A549 (cell line): Measurements from ENCODE around the gene HSD11B2. TPM values are rescaled to one million over a fixed set of nuclear protein-coding genes. Genes with fewer than 3 reads are reported as not detected.
A peak's percentile ranks its signal among the peaks of the same experiment; 100 is the strongest.

ENCODE experiments used
- ATAC-seq, 2 experiments: fragments of 200-7000 bp in 1 of 2; fragments of >200 bp in 1 of 2; cut with Nextera tagmentation in 1 of 2; cut with Tn5 transposase in 1 of 2; 3 replicates each; pipeline versions ENCODE4 v1.8.0 to v1.9.1; 2018 to 2020; ENCODE audit warnings: mild to moderate bottlenecking in 1 of 2, moderate library complexity in 1 of 2
- CTCF ChIA-PET: fragments of 300-600 bp; sonication (Branson Sonifier 250); formaldehyde crosslinking; extraction: SDS; loops from one replicate; lab custom pipeline; 2021; ENCODE audit warnings: antibody characterized with exemption, inconsistent platforms; lab: Yijun Ruan, JAX
- POLR2A ChIA-PET: fragments of 350-600 bp; formaldehyde crosslinking; extraction: SDS; loops from one replicate; lab custom pipeline; 2021; ENCODE audit warnings: antibody characterized with exemption, inconsistent platforms; lab: Yijun Ruan, JAX
- DNase-seq, 2 experiments: peaks; one replicate each; pipeline versions ENCODE4 v3.0.0 to v3.0.0-alpha.2; 2011 to 2016; ENCODE audit warnings: low read depth in 1 of 2, low spot score in 1 of 2
- FAIRE-seq: peaks from 2 replicates; lab custom pipeline; 2011; peaks lifted over from hg19 to GRCh38; lab: Jason Lieb, UNC
- H3K27ac ChIP-seq, 2 experiments: fragments of >200 bp; sonication (Bioruptor Twin); formaldehyde crosslinking; 3 replicates each; pipeline ENCODE4 v1.5.1; 2016 to 2017
- H3K4me1 ChIP-seq: fragments of >200 bp; sonication (Bioruptor Twin); formaldehyde crosslinking; 3 replicates; pipeline ENCODE4 v1.6.1; 2016
- H3K4me2 ChIP-seq: fragments of >200 bp; sonication (Bioruptor Twin); formaldehyde crosslinking; 3 replicates; pipeline ENCODE4 v1.6.1; 2016
- H3K4me3 ChIP-seq: fragments of >200 bp; sonication (Bioruptor Twin); formaldehyde crosslinking; 3 replicates; pipeline ENCODE4 v1.5.1; 2016
- H3K9me3 ChIP-seq: fragments of >200 bp; sonication (Bioruptor Twin); formaldehyde crosslinking; 3 replicates; pipeline ENCODE4 v1.6.1; 2016
- CHD2 ChIP-seq: fragments of 150-350 bp; IDR thresholded peaks from 2 replicates; pipeline ENCODE4 v1.6.1; 2014; ENCODE audit warnings: low read length; ENCODE audit not compliant: partially characterized antibody
- CHD4 ChIP-seq: fragments of 200-600 bp; sonication (generic); IDR thresholded peaks from 2 replicates; pipeline ENCODE4 v1.6.1; 2016; ENCODE audit warnings: antibody characterized with exemption, mild to moderate bottlenecking, borderline replicate concordance
- HDAC2 ChIP-seq: fragments of 200-600 bp; sonication (generic); IDR thresholded peaks from 2 replicates; pipeline ENCODE4 v1.6.1; 2016
- HOXA7 ChIP-seq: fragments of 250-450 bp; sonication (Bioruptor Pico); IDR thresholded peaks from 2 replicates; pipeline ENCODE4 v1.5.0; 2020; ENCODE audit warnings: mild to moderate bottlenecking, moderate library complexity
- HOXB13 ChIP-seq: fragments of 250-450 bp; sonication (Bioruptor Pico); IDR thresholded peaks from 2 replicates; pipeline ENCODE4 v1.5.0; 2020; ENCODE audit warnings: low read depth, mild to moderate bottlenecking, moderate library complexity
- HOXB5 ChIP-seq: fragments of 250-450 bp; sonication (Bioruptor Pico); IDR thresholded peaks from 2 replicates; pipeline ENCODE4 v1.5.0; 2020; ENCODE audit warnings: mild to moderate bottlenecking, moderate library complexity
- KDM1A ChIP-seq: fragments of 200-600 bp; sonication (generic); IDR thresholded peaks from 2 replicates; pipeline ENCODE4 v1.6.1; 2016; ENCODE audit warnings: low read depth, mild to moderate bottlenecking
- KDM5A ChIP-seq: fragments of 200-600 bp; sonication (generic); IDR thresholded peaks from 2 replicates; pipeline ENCODE4 v1.6.1; 2016; ENCODE audit warnings: antibody characterized with exemption, mild to moderate bottlenecking
- MAZ ChIP-seq: fragments of 150-350 bp; IDR thresholded peaks from 2 replicates; pipeline ENCODE4 v1.6.1; 2014; ENCODE audit warnings: antibody characterized with exemption, low read depth, low read length, borderline replicate concordance
- MYC ChIP-seq: IDR thresholded peaks from 2 replicates; pipeline ENCODE4 v1.6.1; 2012; ENCODE audit warnings: mild to moderate bottlenecking, inconsistent platforms, low read length, improper control_type of control experiment, borderline replicate concordance
- POLR2A ChIP-seq: IDR thresholded peaks from 2 replicates; pipeline ENCODE4 v1.6.1; 2012; ENCODE audit warnings: mild to moderate bottlenecking, low read length
- POLR2AphosphoS2 ChIP-seq: conservative IDR thresholded peaks from 2 replicates; pipeline ENCODE4 v1.6.1; 2012; ENCODE audit warnings: low read length, improper control_type of control experiment, inconsistent platforms
- RAD21 ChIP-seq, 2 experiments: fragments of >200 bp in 1 of 2; sonication (Bioruptor Twin) in 1 of 2; formaldehyde crosslinking in 1 of 2; IDR thresholded peaks in 1 of 2; conservative IDR thresholded peaks in 1 of 2; 2 replicates in 1 of 2; 3 replicates in 1 of 2; pipeline ENCODE4 v1.6.1; 2012 to 2018; ENCODE audit warnings: inconsistent platforms in 1 of 2
- RARB ChIP-seq: fragments of 250-450 bp; sonication (Bioruptor Pico); IDR thresholded peaks from 2 replicates; pipeline ENCODE4 v1.8.0; 2021; ENCODE audit warnings: mild to moderate bottlenecking, moderate library complexity
- SMC3 ChIP-seq: fragments of >200 bp; sonication (Bioruptor Twin); formaldehyde crosslinking; IDR thresholded peaks from 3 replicates; pipeline ENCODE4 v1.6.1; 2018; ENCODE audit warnings: inconsistent platforms
- TFCP2L1 ChIP-seq: fragments of 250-450 bp; sonication (Bioruptor Pico); IDR thresholded peaks from 2 replicates; pipeline ENCODE4 v1.5.0; 2021; ENCODE audit warnings: mild to moderate bottlenecking
- TP53 ChIP-seq: fragments of 250-450 bp; sonication (Bioruptor Pico); IDR thresholded peaks from 2 replicates; pipeline ENCODE4 v1.5.0; 2021; ENCODE audit warnings: mild to moderate bottlenecking, moderate library complexity
- ZNF302 ChIP-seq: fragments of 250-450 bp; sonication (Bioruptor Pico); IDR thresholded peaks from 2 replicates; pipeline ENCODE4 v1.9.0; 2021; ENCODE audit warnings: inconsistent platforms, mild to moderate bottlenecking, moderate library complexity
- ZSCAN20 ChIP-seq: fragments of 250-450 bp; sonication (Bioruptor Pico); IDR thresholded peaks from 2 replicates; pipeline ENCODE4 v1.8.0; 2022; ENCODE audit warnings: mild to moderate bottlenecking, moderate library complexity
- WGBS: methylation state at CpG from one replicate; pipeline ENCODE4 v1.1.6; 2017; ENCODE audit errors: missing lambda C conversion rate; 5-methylcytosine and 5-hydroxymethylcytosine counted together
- polyA plus RNA-seq, 4 experiments: library from polyadenylated mRNA; depleted of rRNA in 3 of 4; stranded (reverse); fragments of >200 nt; fragmentation: RNase III in 1 of 4; extraction: RNeasy Plus Mini Kit Qiagen cat#74134 plus additional on column Dnase treatment in 1 of 4; gene quantifications; 2 replicates in 3 of 4; 3 replicates in 1 of 4; pipeline ENCODE4 v1.2.3, GENCODE V29; 2011 to 2017
- TF ChIP-seq, protein P1 (sequence below): IDR thresholded peaks from 2 replicates; pipeline ENCODE4 v1.6.1; 2012
- TF ChIP-seq, protein P2 (sequence below): fragments of 250-450 bp; sonication (Bioruptor Pico); IDR thresholded peaks from 2 replicates; pipeline ENCODE4 v1.5.0; 2021; ENCODE audit warnings: mild to moderate bottlenecking, moderate library complexity, borderline replicate concordance
- TF ChIP-seq, protein P3 (sequence below): fragments of 450-650 bp; IDR thresholded peaks from 2 replicates; pipeline ENCODE4 v1.6.1; 2014; ENCODE audit warnings: antibody characterized with exemption
- TF ChIP-seq, protein P4 (sequence below): IDR thresholded peaks from 2 replicates; pipeline ENCODE4 v1.6.1; 2012
- TF ChIP-seq, protein P5 (sequence below): fragments of >200 bp; sonication (Bioruptor Twin); formaldehyde crosslinking; IDR thresholded peaks from 3 replicates; pipeline ENCODE4 v1.5.1; 2016

HSD11B2 gene
- polyA plus RNA-seq, 2 of the 4 experiments (the other 2 are of a cell fraction), result 0.53 to 1.6 TPM

DNA sequence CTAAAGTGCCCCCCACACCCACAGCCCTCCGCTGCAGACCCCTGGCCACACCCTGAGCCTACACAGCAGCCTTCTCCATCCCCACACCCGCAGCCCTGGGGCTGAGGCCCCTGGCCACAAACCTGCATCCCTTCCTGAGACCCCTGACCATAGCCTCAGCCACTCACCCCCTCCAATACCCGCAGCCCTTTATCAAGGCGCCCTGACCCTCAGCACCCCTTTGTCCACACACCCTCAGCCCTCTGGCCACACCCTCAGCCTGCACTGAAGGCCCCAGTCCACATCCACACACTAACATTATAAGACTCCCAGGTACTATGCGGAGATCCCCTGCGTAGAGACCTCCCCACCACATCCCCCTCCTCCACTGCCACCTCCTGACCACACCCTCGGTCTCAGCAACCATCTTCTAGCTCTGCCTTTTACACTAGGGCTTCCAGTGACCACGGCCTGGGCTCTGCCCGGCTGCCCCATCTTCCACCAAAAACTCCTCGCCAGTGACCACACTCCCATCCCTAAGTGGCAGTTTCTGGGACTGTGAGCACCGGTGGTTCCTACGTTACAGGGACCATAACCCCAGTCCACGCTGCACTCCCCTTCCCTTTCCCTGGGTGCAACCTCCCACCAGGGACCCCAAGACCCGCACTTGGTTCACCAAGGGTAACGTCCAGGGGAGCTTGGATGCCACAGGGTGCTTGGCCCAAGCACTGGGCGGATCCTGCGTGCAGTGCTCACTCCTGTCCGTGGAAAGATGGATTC lies 38.4 kb upstream of the HSD11B2 start:
- Histone ChIP-seq H3K4me2 (peak overlapping the region; percentile 92), H3K4me1 (peaks cover 15% of the 10 kb centered on the region), H3K4me3 (no peak overlapping the region), H3K9me3 (no peaks in the 10 kb centered on the region), H3K27ac (peak overlapping the region in 1 of 2 experiments; percentile 75; a peak in 3 of 6 replicates)
- FAIRE-seq (no peak), DNase-seq (no peak), ATAC-seq (no peak)
- ChIA-PET CTCF (interaction anchor here (0.5 to 3.1 kb wide), 13 partner anchors 9 to 146 kb away, joined by 3 to 20 read pairs (median 4); partner anchors contain the start of genes KCTD19, LRRC36 and SLC9A5), POLR2A (interaction anchor here (0.6 kb wide), 1 partner anchor 12 kb away, joined by 4 read pairs; no protein-coding TSS in a partner anchor)
- WGBS, result 93% methylated on average over 18 of the region's 18 CpGs
- TF ChIP-seq KDM5A, result no peak
- no peak for TF ChIP-seq HOXA7 (CRISPR knock-in tag)
- no peak for TF ChIP-seq TP53 (CRISPR knock-in tag)
- no peak for TF ChIP-seq RARB (CRISPR knock-in tag)
- TF ChIP-seq KDM1A, result no peak
- TF ChIP-seq POLR2AphosphoS2, result no peak
- TF ChIP-seq HOXB5 (CRISPR knock-in tag), result no peak
- no peak for TF ChIP-seq MAZ
- TF ChIP-seq RAD21 (conservative IDR thresholded peaks at IDR 0.05 in 1 of 2, IDR thresholded peaks at IDR 0.05 in 1 of 2), result no peak
- no peak for TF ChIP-seq ZSCAN20 (CRISPR knock-in tag)
- TF ChIP-seq, protein P1, sequence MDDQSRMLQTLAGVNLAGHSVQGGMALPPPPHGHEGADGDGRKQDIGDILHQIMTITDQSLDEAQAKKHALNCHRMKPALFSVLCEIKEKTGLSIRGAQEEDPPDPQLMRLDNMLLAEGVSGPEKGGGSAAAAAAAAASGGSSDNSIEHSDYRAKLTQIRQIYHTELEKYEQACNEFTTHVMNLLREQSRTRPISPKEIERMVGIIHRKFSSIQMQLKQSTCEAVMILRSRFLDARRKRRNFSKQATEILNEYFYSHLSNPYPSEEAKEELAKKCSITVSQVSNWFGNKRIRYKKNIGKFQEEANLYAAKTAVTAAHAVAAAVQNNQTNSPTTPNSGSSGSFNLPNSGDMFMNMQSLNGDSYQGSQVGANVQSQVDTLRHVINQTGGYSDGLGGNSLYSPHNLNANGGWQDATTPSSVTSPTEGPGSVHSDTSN, result no peak
- no peak for TF ChIP-seq TFCP2L1 (CRISPR knock-in tag)
- TF ChIP-seq CHD2, result no peak
- TF ChIP-seq, protein P2, sequence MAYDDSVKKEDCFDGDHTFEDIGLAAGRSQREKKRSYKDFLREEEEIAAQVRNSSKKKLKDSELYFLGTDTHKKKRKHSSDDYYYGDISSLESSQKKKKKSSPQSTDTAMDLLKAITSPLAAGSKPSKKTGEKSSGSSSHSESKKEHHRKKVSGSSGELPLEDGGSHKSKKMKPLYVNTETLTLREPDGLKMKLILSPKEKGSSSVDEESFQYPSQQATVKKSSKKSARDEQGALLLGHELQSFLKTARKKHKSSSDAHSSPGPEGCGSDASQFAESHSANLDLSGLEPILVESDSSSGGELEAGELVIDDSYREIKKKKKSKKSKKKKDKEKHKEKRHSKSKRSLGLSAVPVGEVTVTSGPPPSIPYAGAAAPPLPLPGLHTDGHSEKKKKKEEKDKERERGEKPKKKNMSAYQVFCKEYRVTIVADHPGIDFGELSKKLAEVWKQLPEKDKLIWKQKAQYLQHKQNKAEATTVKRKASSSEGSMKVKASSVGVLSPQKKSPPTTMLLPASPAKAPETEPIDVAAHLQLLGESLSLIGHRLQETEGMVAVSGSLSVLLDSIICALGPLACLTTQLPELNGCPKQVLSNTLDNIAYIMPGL (CRISPR knock-in tag), result no peak
- TF ChIP-seq, protein P3, sequence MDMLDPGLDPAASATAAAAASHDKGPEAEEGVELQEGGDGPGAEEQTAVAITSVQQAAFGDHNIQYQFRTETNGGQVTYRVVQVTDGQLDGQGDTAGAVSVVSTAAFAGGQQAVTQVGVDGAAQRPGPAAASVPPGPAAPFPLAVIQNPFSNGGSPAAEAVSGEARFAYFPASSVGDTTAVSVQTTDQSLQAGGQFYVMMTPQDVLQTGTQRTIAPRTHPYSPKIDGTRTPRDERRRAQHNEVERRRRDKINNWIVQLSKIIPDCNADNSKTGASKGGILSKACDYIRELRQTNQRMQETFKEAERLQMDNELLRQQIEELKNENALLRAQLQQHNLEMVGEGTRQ, result no peak
- TF ChIP-seq HDAC2, result no peak
- TF ChIP-seq HOXB13 (CRISPR knock-in tag), result no peak

DNA sequence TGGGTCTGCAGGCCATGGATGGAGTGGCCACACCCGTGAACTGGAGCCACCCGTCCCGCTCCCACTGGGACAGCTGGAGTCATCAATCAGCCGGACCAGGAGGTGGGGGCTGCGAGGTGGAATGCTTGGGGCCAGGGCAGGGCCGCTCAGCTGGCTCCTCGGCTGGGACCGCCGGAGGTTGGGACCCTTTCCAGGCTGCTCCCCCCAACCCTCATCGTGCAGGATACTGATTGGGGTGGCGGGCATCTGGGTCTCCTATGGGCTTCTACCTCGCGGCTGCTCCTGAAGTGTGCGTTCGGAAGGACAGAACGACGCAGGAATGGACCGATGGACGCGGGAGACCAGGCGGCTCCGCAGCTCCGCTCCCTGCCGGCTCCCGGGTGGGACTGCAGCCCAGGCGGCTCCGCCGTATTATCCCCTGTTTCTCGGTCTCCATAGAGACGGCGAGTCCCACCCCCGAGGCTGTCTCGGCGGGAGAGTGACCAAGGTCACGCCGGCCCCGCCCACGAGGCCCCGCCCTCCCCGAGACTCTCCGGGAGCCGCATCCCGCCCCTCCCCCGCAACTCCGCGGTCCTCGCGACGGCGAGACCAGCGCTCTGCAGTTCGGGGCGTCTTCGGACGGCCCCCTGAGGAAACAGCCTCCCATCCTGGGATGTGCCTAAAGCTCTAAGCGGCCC lies 37.7 kb upstream of the HSD11B2 start, which contains the start of gene TPPP3:
TSS of gene TPPP3 (minus strand) at position 388 of the 677 bp plus-strand sequence. CDS start 2,387 bp downstream, outside the sequence.
- H3K4me2 ChIP-seq, result peak within 1 kb of the TSS; percentile 92
- peak within 1 kb of the TSS; percentile 41 for H3K4me3 ChIP-seq
- FAIRE-seq (no peak), DNase-seq (peak; percentile 73), ATAC-seq (peak; percentile 56 to 80)
- H3K9me3 ChIP-seq, result no peaks in the 10 kb centered on the region
- POLR2A ChIA-PET, result interaction anchor here (0.6 kb wide), 1 partner anchor 12 kb away, joined by 4 read pairs; no protein-coding TSS in a partner anchor
- TF ChIP-seq, protein P4, sequence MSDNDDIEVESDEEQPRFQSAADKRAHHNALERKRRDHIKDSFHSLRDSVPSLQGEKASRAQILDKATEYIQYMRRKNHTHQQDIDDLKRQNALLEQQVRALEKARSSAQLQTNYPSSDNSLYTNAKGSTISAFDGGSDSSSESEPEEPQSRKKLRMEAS, result peak; percentile 18; the same call in 1 of the 2 replicates
- no peak for TF ChIP-seq ZNF302 (CRISPR knock-in tag)
- no peak for TF ChIP-seq MYC
- no peak for TF ChIP-seq CHD4
- TF ChIP-seq SMC3, result peak; percentile 46
- TF ChIP-seq, protein P5, sequence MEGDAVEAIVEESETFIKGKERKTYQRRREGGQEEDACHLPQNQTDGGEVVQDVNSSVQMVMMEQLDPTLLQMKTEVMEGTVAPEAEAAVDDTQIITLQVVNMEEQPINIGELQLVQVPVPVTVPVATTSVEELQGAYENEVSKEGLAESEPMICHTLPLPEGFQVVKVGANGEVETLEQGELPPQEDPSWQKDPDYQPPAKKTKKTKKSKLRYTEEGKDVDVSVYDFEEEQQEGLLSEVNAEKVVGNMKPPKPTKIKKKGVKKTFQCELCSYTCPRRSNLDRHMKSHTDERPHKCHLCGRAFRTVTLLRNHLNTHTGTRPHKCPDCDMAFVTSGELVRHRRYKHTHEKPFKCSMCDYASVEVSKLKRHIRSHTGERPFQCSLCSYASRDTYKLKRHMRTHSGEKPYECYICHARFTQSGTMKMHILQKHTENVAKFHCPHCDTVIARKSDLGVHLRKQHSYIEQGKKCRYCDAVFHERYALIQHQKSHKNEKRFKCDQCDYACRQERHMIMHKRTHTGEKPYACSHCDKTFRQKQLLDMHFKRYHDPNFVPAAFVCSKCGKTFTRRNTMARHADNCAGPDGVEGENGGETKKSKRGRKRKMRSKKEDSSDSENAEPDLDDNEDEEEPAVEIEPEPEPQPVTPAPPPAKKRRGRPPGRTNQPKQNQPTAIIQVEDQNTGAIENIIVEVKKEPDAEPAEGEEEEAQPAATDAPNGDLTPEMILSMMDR, result peak; percentile 15; the same call in 1 of the 3 replicates
- TF ChIP-seq POLR2A, result 0 out of 2 replicates have a peak, but pooled peaks have one; percentile 6
- TF ChIP-seq RAD21 (conservative IDR thresholded peaks at IDR 0.05 in 1 of 2, IDR thresholded peaks at IDR 0.05 in 1 of 2), result peak in 1 of 2 experiments; percentile 34; a peak in 1 of 5 replicates
- WGBS, result 15% methylated on average over 35 of the region's 56 CpGs
- peaks cover 15% of the 10 kb centered on the region for H3K4me1 ChIP-seq
- peak within 1 kb of the TSS; percentile 46 to 75; a peak in 5 of 6 replicates for H3K27ac ChIP-seq
- CTCF ChIA-PET, result interaction anchor here (0.7 to 3.1 kb wide), 17 partner anchors 10 to 147 kb away, joined by 3 to 20 read pairs (median 4); partner anchors contain the start of genes KCTD19 and LRRC36
